ENCODE data around the gene SLC17A6. TPM values are rescaled to one million over a fixed set of nuclear protein-coding genes. Genes with fewer than 3 reads are reported as not detected.

SLC17A6 gene
- total RNA-seq, 4 donors from 2014 or later, result not detected

- TF ChIP-seq CTCF (IDR thresholded peaks at IDR 0.05), result no peak
- no peak for TF ChIP-seq POLR2A (IDR thresholded peaks at IDR 0.05)
- WGBS, 2 donors, result 62 to 72% methylated on average over 3 of the region's 3 CpGs
- DNase-seq (ENCODE audit: low spot score in 2 of 2), result no peak
- no peak overlapping the region for H3K4me3 ChIP-seq (ENCODE audit: low read depth, poor library complexity, severe bottlenecking)
- intact Hi-C loops (cut with DNase I; ENCODE audit: low total_unique reads), result no loop called here
Measured at GRCh38 chr11:22405377-22405776, 67.2 kb downstream of the SLC17A6 start.

GRCh38 chr11:22407267-22407666 lies 69.1 kb downstream of the SLC17A6 start:
- intact Hi-C loops (cut with DNase I; ENCODE audit: low total_unique reads), result no loop called here

GRCh38 chr11:22407921-22408320 lies 69.7 kb downstream of the SLC17A6 start:
- intact Hi-C loops (cut with DNase I; ENCODE audit: low total_unique reads), result no loop called here
- no peak for DNase-seq (ENCODE audit: low spot score in 2 of 2)
- TF ChIP-seq CTCF (IDR thresholded peaks at IDR 0.05) (no peak), POLR2A (IDR thresholded peaks at IDR 0.05) (no peak)
- H3K4me3 ChIP-seq (ENCODE audit: low read depth, poor library complexity, severe bottlenecking), result no peak overlapping the region
- 77 to 87% methylated on average over 2 of the region's 2 CpGs for WGBS, 2 donors

More at GRCh38 chr11:22407267-22407666, 69.1 kb downstream of the SLC17A6 start:
- TF ChIP-seq POLR2A (IDR thresholded peaks at IDR 0.05), result no peak
- TF ChIP-seq CTCF (IDR thresholded peaks at IDR 0.05), result no peak
- H3K4me3 ChIP-seq (ENCODE audit: low read depth, poor library complexity, severe bottlenecking), result no peak overlapping the region
- DNase-seq (ENCODE audit: low spot score in 2 of 2), result no peak
- WGBS, 2 donors, result 89 to 90% methylated on average over 1 of the region's 1 CpG

GRCh38 chr11:22415476-22415875 lies 77.3 kb downstream of the SLC17A6 start:
- TF ChIP-seq CTCF (IDR thresholded peaks at IDR 0.05) (no peak), POLR2A (IDR thresholded peaks at IDR 0.05) (no peak)
- no peak overlapping the region for H3K4me3 ChIP-seq (ENCODE audit: low read depth, poor library complexity, severe bottlenecking)
- WGBS, 2 donors, result 56 to 58% methylated on average over 4 of the region's 4 CpGs
- intact Hi-C loops (cut with DNase I; ENCODE audit: low total_unique reads), result no loop called here
- no peak for DNase-seq (ENCODE audit: low spot score in 2 of 2)

- intact Hi-C loops (cut with DNase I; ENCODE audit: low total_unique reads), result no loop called here
- WGBS, 2 donors, result 26 to 33% methylated on average over 4 of the region's 4 CpGs
- no peak for DNase-seq (ENCODE audit: low spot score in 2 of 2)
- no peak overlapping the region for H3K4me3 ChIP-seq (ENCODE audit: low read depth, poor library complexity, severe bottlenecking)
- TF ChIP-seq CTCF (IDR thresholded peaks at IDR 0.05), result no peak
- TF ChIP-seq POLR2A (IDR thresholded peaks at IDR 0.05), result no peak
Measured at GRCh38 chr11:22416462-22416861, 78.3 kb downstream of the SLC17A6 start.

GRCh38 chr11:22426915-22427314 lies 88.7 kb downstream of the SLC17A6 start:
- no peak for DNase-seq (ENCODE audit: low spot score in 2 of 2)
- intact Hi-C loops (cut with DNase I; ENCODE audit: low total_unique reads), result no loop called here
- TF ChIP-seq CTCF (IDR thresholded peaks at IDR 0.05), result no peak
- no peak for TF ChIP-seq POLR2A (IDR thresholded peaks at IDR 0.05)
- WGBS, 2 donors, result 58 to 67% methylated on average over 1 of the region's 1 CpG
- H3K4me3 ChIP-seq (ENCODE audit: low read depth, poor library complexity, severe bottlenecking), result no peak overlapping the region
